HCT116 (cell line): ENCODE measurements around the gene RENBP. TPM values are rescaled to one million over a fixed set of nuclear protein-coding genes. Genes with fewer than 3 reads are reported as not detected.

Experiments used
- ATAC-seq: fragments of 200-7000 bp; cut with Tn5 transposase; 2 replicates; pipeline ENCODE4 v1.9.1; 2020; ENCODE audit warnings: mild to moderate bottlenecking, moderate library complexity
- BruUV-seq: library from RNA; stranded (reverse); fragments of 400-500 nt; replicated peaks from 2 replicates; lab custom pipeline; 2021; lab: Mats Ljungman, UMichigan
- CTCF ChIA-PET: fragments of 300-600 bp; sonication (Branson Sonifier 250); formaldehyde crosslinking; loops from one replicate; lab custom pipeline; 2021; ENCODE audit warnings: antibody characterized with exemption; lab: Charles Lee
- POLR2A ChIA-PET: fragments of 300-600, 350-600 bp; sonication (Branson Sonifier 250); formaldehyde crosslinking; loops from one replicate; lab custom pipeline; 2021; ENCODE audit warnings: antibody characterized with exemption; lab: Charles Lee
- RAD21 ChIA-PET, 2 experiments: fragments of 300-600 bp; sonication (Branson Sonifier 250); formaldehyde crosslinking; loops; one replicate each; lab custom pipeline; 2023; ENCODE audit warnings: low total read pairs in 2 of 2; ENCODE audit not compliant: uncharacterized antibody in 2 of 2, unreplicated experiment in 2 of 2, low non-redundant PET in 1 of 2; lab: Charles Lee
- DNase-seq: peaks from one replicate; pipeline ENCODE4 v3.0.0-alpha.2; 2010; ENCODE audit warnings: low read depth, low spot score
- H2AFZ ChIP-seq: fragments of 200-600 bp; shearing (Covaris generic), sonication (generic); 2 replicates; pipeline ENCODE4 v1.6.1; 2017; ENCODE audit warnings: low read depth, mixed run types, mixed read lengths, antibody characterized with exemption, low read length; ENCODE audit not compliant: poor library complexity, severe bottlenecking
- H3K27ac ChIP-seq: 2 replicates; pipeline ENCODE4 v1.5.1; 2012; ENCODE audit warnings: low read depth, low read length
- H3K27me3 ChIP-seq: fragments of 200-600 bp; sonication (generic); 2 replicates; pipeline ENCODE4 v1.6.1; 2016; ENCODE audit warnings: mixed run types, low read length, mixed read lengths; ENCODE audit not compliant: insufficient read depth
- H3K36me3 ChIP-seq, 2 experiments: fragments of 200-500 bp in 1 of 2; fragments of 200-600 bp in 1 of 2; sonication (Bioruptor generic) in 1 of 2; sonication (generic) in 1 of 2; 2 replicates each; pipeline versions ENCODE4 v1.5.1 to v1.6.1; 2014 to 2016; ENCODE audit warnings: low read length in 2 of 2, inconsistent platforms in 1 of 2, mixed read lengths in 1 of 2, mixed run types in 1 of 2; ENCODE audit not compliant: insufficient read depth in 2 of 2, control insufficient read depth in 1 of 2
- H3K4me1 ChIP-seq, 2 experiments: fragments of 200-600 bp in 1 of 2; sonication (generic) in 1 of 2; 2 replicates each; pipeline versions ENCODE4 v1.5.1 to v1.6.1; 2012 to 2017; ENCODE audit warnings: low read length in 2 of 2, inconsistent platforms in 1 of 2, mild to moderate bottlenecking in 1 of 2, mixed read lengths in 1 of 2, mixed run types in 1 of 2, moderate library complexity in 1 of 2; ENCODE audit not compliant: insufficient read depth in 2 of 2, control insufficient read depth in 1 of 2
- H3K4me2 ChIP-seq: fragments of 200-600 bp; sonication (generic); 2 replicates; pipeline ENCODE4 v1.6.1; 2017; ENCODE audit warnings: mixed run types, low read length, mixed read lengths
- H3K4me3 ChIP-seq, 2 experiments: fragments of 200-600 bp in 1 of 2; sonication (generic) in 1 of 2; replicated peaks in 1 of 2; 2 replicates each; pipeline ENCODE4 v1.5.1; 2011 to 2016; ENCODE audit warnings: low read length in 2 of 2, control low read depth in 1 of 2, low read depth in 1 of 2, mild to moderate bottlenecking in 1 of 2, mixed read lengths in 1 of 2, mixed run types in 1 of 2
- H3K79me2 ChIP-seq: fragments of 200-600 bp; sonication (generic); 2 replicates; pipeline ENCODE4 v1.6.1; 2017; ENCODE audit warnings: mild to moderate bottlenecking, mixed run types, low read length, moderate library complexity, mixed read lengths; ENCODE audit not compliant: insufficient read depth
- H3K9ac ChIP-seq: fragments of 200-600 bp; sonication (generic); 2 replicates; pipeline ENCODE4 v1.6.1; 2016; ENCODE audit warnings: low read length, mixed read lengths
- H3K9me2 ChIP-seq: fragments of 200-600 bp; sonication (generic), shearing (Covaris generic); 2 replicates; pipeline ENCODE4 v1.6.1; 2017; ENCODE audit warnings: mixed run types, mild to moderate bottlenecking, moderate library complexity; ENCODE audit not compliant: insufficient read depth
- H3K9me3 ChIP-seq, 2 experiments: fragments of 200-500 bp in 1 of 2; fragments of 200-600 bp in 1 of 2; sonication (Bioruptor generic) in 1 of 2; sonication (generic) in 1 of 2; 2 replicates each; pipeline ENCODE4 v1.6.1; 2014 to 2017; ENCODE audit warnings: low read length in 2 of 2, mixed read lengths in 2 of 2, inconsistent platforms in 1 of 2, low read depth in 1 of 2, mild to moderate bottlenecking in 1 of 2, mixed run types in 1 of 2, moderate library complexity in 1 of 2; ENCODE audit not compliant: control insufficient read depth in 1 of 2, insufficient read depth in 1 of 2
- H4K20me1 ChIP-seq: fragments of 200-600 bp; sonication (generic), shearing (Covaris generic); 2 replicates; pipeline ENCODE4 v1.6.1; 2017; ENCODE audit warnings: mixed run types, mild to moderate bottlenecking, moderate library complexity; ENCODE audit not compliant: insufficient read depth
- CBX3 ChIP-seq: IDR thresholded peaks from 2 replicates; pipeline ENCODE4 v1.6.1; 2012; ENCODE audit warnings: low read depth
- ELF1 ChIP-seq: IDR thresholded peaks from 2 replicates; pipeline ENCODE4 v1.6.1; 2012; ENCODE audit warnings: low read depth, borderline replicate concordance
- EZH2 ChIP-seq: fragments of 200-600 bp; sonication (generic); IDR thresholded peaks from 2 replicates; pipeline ENCODE4 v1.6.1; 2017; ENCODE audit warnings: antibody characterized with exemption, mixed run types
- EZH2phosphoT487 ChIP-seq: fragments of 200-600 bp; IDR thresholded peaks from 2 replicates; pipeline ENCODE4 v1.6.1; 2018; ENCODE audit warnings: antibody characterized with exemption, borderline replicate concordance
- FOSL1 ChIP-seq: IDR thresholded peaks from 2 replicates; pipeline ENCODE4 v1.6.1; 2012; ENCODE audit warnings: low read depth
- JUND ChIP-seq: IDR thresholded peaks from 2 replicates; pipeline ENCODE4 v1.6.1; 2012
- POLR2A ChIP-seq: IDR thresholded peaks from 2 replicates; pipeline ENCODE4 v1.7.0; 2011; ENCODE audit warnings: borderline replicate concordance; ENCODE audit not compliant: insufficient read depth, insufficient read length; ENCODE audit errors: extremely low read depth
- POLR2AphosphoS5 ChIP-seq: IDR thresholded peaks from 2 replicates; pipeline ENCODE4 v1.6.1; 2011; ENCODE audit warnings: mild to moderate bottlenecking, low read depth, low read length, moderate library complexity
- RAD21 ChIP-seq: IDR thresholded peaks from 2 replicates; pipeline ENCODE4 v1.6.1; 2012; ENCODE audit warnings: low read depth, mild to moderate bottlenecking
- SIN3A ChIP-seq: IDR thresholded peaks from 2 replicates; pipeline ENCODE4 v1.6.1; 2012; ENCODE audit warnings: low read depth
- SP1 ChIP-seq: IDR thresholded peaks from 2 replicates; pipeline ENCODE4 v1.6.1; 2012; ENCODE audit warnings: low read depth
- ZNF274 ChIP-seq: fragments of 200-500 bp; sonication (Bioruptor generic); IDR thresholded peaks from 2 replicates; pipeline ENCODE4 v1.6.1; 2014; ENCODE audit warnings: mild to moderate bottlenecking, low read depth, low read length, inconsistent platforms
- intact Hi-C: fragments of 100-400 bp; cut with micrococcal nuclease; formaldehyde crosslinking; loops from 2 replicates; pipeline ENCODE4 v1.10.0; 2022
- total RNA-seq: library from RNA; stranded (reverse); gene quantifications from one replicate; pipeline ENCODE4 v1.2.1, GENCODE V29; 2021; ENCODE audit not compliant: unreplicated experiment
- TF ChIP-seq, protein P1 (sequence below): IDR thresholded peaks from 2 replicates; pipeline ENCODE4 v1.6.1; 2012
- TF ChIP-seq, protein P2 (sequence below): IDR thresholded peaks from 2 replicates; pipeline ENCODE4 v1.6.1; 2012

RENBP gene
- total RNA-seq, 1 experiment from 2014 or later, result 1.3 TPM

DNA sequence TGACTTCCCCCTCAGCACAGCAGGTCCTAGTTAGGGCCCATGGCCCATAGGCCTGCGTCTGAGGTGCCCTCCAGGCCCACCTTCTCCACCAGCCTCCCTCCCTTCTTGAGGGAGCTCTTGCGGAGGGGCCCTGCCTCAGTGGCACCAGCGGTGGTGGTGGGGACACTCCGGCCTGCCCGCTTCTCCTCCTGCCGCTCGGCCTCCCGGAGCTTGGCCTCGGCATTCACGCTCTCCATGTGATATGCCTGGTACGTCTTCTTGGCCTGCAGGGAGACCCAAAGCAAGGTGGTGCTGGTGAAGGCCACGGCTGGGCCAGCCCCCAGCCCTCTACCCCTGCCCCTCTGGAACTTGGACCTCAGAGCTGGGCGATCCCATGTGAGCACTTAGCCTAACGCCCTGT is 23.9 kb downstream of the RENBP start:
- intact Hi-C loops, result no loop called here
- H3K27ac ChIP-seq, result no peak overlapping the region
- H2AFZ ChIP-seq, result no peak overlapping the region
- no peak for TF ChIP-seq POLR2AphosphoS5
- TF ChIP-seq ZNF274, result no peak
- no peak for TF ChIP-seq POLR2A
- TF ChIP-seq, protein P1, sequence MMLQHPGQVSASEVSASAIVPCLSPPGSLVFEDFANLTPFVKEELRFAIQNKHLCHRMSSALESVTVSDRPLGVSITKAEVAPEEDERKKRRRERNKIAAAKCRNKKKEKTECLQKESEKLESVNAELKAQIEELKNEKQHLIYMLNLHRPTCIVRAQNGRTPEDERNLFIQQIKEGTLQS, result no peak
- no peak for TF ChIP-seq SP1
- no peak for TF ChIP-seq RAD21
- TF ChIP-seq EZH2, result no peak
- TF ChIP-seq, protein P2, sequence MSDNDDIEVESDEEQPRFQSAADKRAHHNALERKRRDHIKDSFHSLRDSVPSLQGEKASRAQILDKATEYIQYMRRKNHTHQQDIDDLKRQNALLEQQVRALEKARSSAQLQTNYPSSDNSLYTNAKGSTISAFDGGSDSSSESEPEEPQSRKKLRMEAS, result no peak
- no peak for TF ChIP-seq FOSL1
- no peak for TF ChIP-seq EZH2phosphoT487
- no peak for TF ChIP-seq ELF1
- no peak for TF ChIP-seq JUND
- TF ChIP-seq SIN3A, result no peak
- H3K79me2 ChIP-seq, result peaks cover 24% of the 10 kb centered on the region; the same call in 1 of the 2 replicates
- no peaks in the 10 kb centered on the region for H3K27me3 ChIP-seq
- no peaks in the 10 kb centered on the region for H3K9me3 ChIP-seq
- DNase-seq, result no peak
- ChIA-PET POLR2A (no interaction called here), CTCF (no interaction called here), RAD21 (no interaction called here)
- no peaks in the 10 kb centered on the region for H4K20me1 ChIP-seq
- no peak overlapping the region for H3K9ac ChIP-seq
- H3K4me3 ChIP-seq, result no peak overlapping the region
- H3K4me1 ChIP-seq, result peaks cover 8 to 15% of the 10 kb centered on the region in 2 experiments
- H3K36me3 ChIP-seq, result peaks cover 3 to 5% of the 10 kb centered on the region in 2 experiments; a peak in 2 of 4 replicates
- no peak overlapping the region for H3K4me2 ChIP-seq
- ATAC-seq, result no peak
- no TSS peak for BruUV-seq
- H3K9me2 ChIP-seq, result no peaks in the 10 kb centered on the region

DNA sequence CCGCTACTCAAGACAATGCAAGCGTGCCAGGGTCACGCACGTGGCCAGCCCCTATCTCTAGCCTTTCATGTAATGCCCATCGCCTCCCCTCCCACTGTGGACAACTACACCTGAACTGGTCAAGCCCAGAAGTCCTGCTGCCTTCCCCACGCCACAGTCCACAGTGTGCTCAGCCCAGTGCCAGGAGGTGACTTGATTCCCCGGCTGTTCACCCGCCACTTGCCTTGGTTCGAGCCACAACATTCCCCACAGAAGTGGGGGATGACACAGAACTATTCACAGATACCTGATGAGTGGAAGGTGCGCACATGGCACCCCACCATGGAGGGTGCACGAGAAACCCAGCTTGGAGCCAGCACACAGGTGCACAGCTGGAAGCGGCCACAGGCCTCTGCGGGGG is 25.2 kb downstream of the RENBP start:
- POLR2A ChIA-PET, result no interaction called here
- no TSS peak for BruUV-seq
- Histone ChIP-seq H3K79me2 (peaks cover 12% of the 10 kb centered on the region; the same call in 1 of the 2 replicates), H3K27me3 (no peaks in the 10 kb centered on the region), H2AFZ (no peak overlapping the region), H3K27ac (no peak overlapping the region), H3K9me3 (no peaks in the 10 kb centered on the region), H3K4me2 (no peak overlapping the region), H3K36me3 (peaks cover 3 to 5% of the 10 kb centered on the region in 2 experiments; a peak in 2 of 4 replicates), H3K9me2 (no peaks in the 10 kb centered on the region), H4K20me1 (no peaks in the 10 kb centered on the region), H3K4me1 (peaks cover 0 to 2% of the 10 kb centered on the region in 2 experiments; a peak in 2 of 4 replicates), H3K9ac (no peak overlapping the region), H3K4me3 (no peak overlapping the region)
- TF ChIP-seq POLR2A (no peak), CBX3 (no peak)
- CTCF ChIA-PET, result no interaction called here
- intact Hi-C loops, result no loop called here
- DNase-seq (no peak), ATAC-seq (no peak)
- RAD21 ChIA-PET, result no interaction called here
